HepG2 (cell line): Measurements from ENCODE around the gene AGBL1.

Source experiments
- GTF2F1 ChIP-seq: fragments of 150-350 bp; IDR thresholded peaks from 2 replicates; pipeline ENCODE4 v1.6.1; 2014; ENCODE audit warnings: low read length
- NFE2L1 ChIP-seq: sonication (generic); formaldehyde crosslinking; IDR thresholded peaks from 2 replicates; pipeline ENCODE4 v1.4.0; 2020; ENCODE audit warnings: missing genetic modification reagents, mild to moderate bottlenecking, borderline replicate concordance
- PHF20 ChIP-seq: sonication (generic); formaldehyde crosslinking; IDR thresholded peaks from 2 replicates; pipeline ENCODE4 v1.5.0; 2020; ENCODE audit warnings: mild to moderate bottlenecking, missing genetic modification reagents
- POLR2AphosphoS5 ChIP-seq: IDR thresholded peaks from 2 replicates; pipeline ENCODE4 v1.6.1; 2012; ENCODE audit warnings: low read depth, low read length
- RFX5 ChIP-seq: IDR thresholded peaks from 2 replicates; pipeline ENCODE4 v1.6.1; 2011; ENCODE audit warnings: low read depth, low read length, improper control_type of control experiment
- SRSF4 ChIP-seq: fragments of 200-400 bp; formaldehyde crosslinking; IDR thresholded peaks from one replicate; pipeline ENCODE4 v1.6.1; 2018; ENCODE audit warnings: mild to moderate bottlenecking, low read depth, low read length, moderate library complexity; ENCODE audit not compliant: poor library complexity, severe bottlenecking
- ZFP36 ChIP-seq: fragments of 150-350 bp; IDR thresholded peaks from 2 replicates; pipeline ENCODE4 v1.6.1; 2018; ENCODE audit warnings: borderline replicate concordance, low read length, low read depth; ENCODE audit not compliant: partially characterized antibody
- ZNF205 ChIP-seq: IDR thresholded peaks from 2 replicates; pipeline ENCODE4 v1.6.1; 2018; ENCODE audit warnings: missing biosample characterization, missing genetic modification reagents
- ZNF776 ChIP-seq: sonication (generic); formaldehyde crosslinking; IDR thresholded peaks from 2 replicates; pipeline ENCODE4 v1.4.0; 2020; ENCODE audit warnings: mild to moderate bottlenecking, missing genetic modification reagents
- ZSCAN22 ChIP-seq: sonication (generic); formaldehyde crosslinking; IDR thresholded peaks from 2 replicates; pipeline ENCODE4 v1.4.0; 2020; ENCODE audit warnings: mild to moderate bottlenecking, missing genetic modification reagents
- ZSCAN29 ChIP-seq: sonication (generic); formaldehyde crosslinking; conservative IDR thresholded peaks from 2 replicates; pipeline ENCODE4 v1.4.0; 2020; ENCODE audit warnings: mild to moderate bottlenecking, missing genetic modification reagents
- TF ChIP-seq, protein P1 (sequence below): sonication (generic); formaldehyde crosslinking; IDR thresholded peaks from 2 replicates; pipeline ENCODE4 v1.4.0; 2020; ENCODE audit warnings: missing genetic modification reagents
- TF ChIP-seq, protein P2 (sequence below): sonication (generic); formaldehyde crosslinking; IDR thresholded peaks from 2 replicates; pipeline ENCODE4 v1.8.0; 2022; ENCODE audit warnings: missing genetic modification reagents, mild to moderate bottlenecking, borderline replicate concordance
- TF ChIP-seq, protein P3 (sequence below): sonication (generic); formaldehyde crosslinking; IDR thresholded peaks from 2 replicates; pipeline ENCODE4 v1.5.0; 2020; ENCODE audit warnings: mild to moderate bottlenecking, missing genetic modification reagents, moderate library complexity

DNA sequence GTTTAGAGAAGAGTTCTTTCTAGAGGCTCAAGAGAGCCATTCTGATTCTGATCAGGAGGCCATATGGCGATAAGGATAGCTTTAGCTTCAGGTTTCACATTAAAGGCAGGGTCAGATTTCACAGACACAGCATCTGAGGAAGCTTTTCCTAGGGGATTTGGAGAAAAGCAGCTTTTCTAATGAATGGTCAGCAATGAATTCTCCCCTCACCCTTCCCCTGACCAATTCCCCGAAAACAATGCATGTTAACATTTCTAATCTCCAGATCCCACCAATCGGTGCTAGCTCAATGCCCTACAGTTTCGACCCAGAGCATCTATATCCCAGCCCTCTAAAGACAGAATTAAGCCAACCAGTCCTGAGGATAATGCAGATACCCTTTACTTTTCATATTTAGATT, 9.8 kb downstream of the AGBL1 start:
- no peak for TF ChIP-seq ZSCAN29 (CRISPR knock-in tag)
- TF ChIP-seq, protein P1, sequence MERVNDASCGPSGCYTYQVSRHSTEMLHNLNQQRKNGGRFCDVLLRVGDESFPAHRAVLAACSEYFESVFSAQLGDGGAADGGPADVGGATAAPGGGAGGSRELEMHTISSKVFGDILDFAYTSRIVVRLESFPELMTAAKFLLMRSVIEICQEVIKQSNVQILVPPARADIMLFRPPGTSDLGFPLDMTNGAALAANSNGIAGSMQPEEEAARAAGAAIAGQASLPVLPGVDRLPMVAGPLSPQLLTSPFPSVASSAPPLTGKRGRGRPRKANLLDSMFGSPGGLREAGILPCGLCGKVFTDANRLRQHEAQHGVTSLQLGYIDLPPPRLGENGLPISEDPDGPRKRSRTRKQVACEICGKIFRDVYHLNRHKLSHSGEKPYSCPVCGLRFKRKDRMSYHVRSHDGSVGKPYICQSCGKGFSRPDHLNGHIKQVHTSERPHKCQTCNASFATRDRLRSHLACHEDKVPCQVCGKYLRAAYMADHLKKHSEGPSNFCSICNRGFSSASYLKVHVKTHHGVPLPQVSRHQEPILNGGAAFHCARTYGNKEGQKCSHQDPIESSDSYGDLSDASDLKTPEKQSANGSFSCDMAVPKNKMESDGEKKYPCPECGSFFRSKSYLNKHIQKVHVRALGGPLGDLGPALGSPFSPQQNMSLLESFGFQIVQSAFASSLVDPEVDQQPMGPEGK (CRISPR knock-in tag) = no peak
- TF ChIP-seq, protein P2, sequence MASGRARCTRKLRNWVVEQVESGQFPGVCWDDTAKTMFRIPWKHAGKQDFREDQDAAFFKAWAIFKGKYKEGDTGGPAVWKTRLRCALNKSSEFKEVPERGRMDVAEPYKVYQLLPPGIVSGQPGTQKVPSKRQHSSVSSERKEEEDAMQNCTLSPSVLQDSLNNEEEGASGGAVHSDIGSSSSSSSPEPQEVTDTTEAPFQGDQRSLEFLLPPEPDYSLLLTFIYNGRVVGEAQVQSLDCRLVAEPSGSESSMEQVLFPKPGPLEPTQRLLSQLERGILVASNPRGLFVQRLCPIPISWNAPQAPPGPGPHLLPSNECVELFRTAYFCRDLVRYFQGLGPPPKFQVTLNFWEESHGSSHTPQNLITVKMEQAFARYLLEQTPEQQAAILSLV (CRISPR knock-in tag) = no peak
- TF ChIP-seq ZNF776 (CRISPR knock-in tag) = no peak
- no peak for TF ChIP-seq NFE2L1 (CRISPR knock-in tag)
- TF ChIP-seq, protein P3, sequence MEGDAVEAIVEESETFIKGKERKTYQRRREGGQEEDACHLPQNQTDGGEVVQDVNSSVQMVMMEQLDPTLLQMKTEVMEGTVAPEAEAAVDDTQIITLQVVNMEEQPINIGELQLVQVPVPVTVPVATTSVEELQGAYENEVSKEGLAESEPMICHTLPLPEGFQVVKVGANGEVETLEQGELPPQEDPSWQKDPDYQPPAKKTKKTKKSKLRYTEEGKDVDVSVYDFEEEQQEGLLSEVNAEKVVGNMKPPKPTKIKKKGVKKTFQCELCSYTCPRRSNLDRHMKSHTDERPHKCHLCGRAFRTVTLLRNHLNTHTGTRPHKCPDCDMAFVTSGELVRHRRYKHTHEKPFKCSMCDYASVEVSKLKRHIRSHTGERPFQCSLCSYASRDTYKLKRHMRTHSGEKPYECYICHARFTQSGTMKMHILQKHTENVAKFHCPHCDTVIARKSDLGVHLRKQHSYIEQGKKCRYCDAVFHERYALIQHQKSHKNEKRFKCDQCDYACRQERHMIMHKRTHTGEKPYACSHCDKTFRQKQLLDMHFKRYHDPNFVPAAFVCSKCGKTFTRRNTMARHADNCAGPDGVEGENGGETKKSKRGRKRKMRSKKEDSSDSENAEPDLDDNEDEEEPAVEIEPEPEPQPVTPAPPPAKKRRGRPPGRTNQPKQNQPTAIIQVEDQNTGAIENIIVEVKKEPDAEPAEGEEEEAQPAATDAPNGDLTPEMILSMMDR (CRISPR knock-in tag) = no peak
- TF ChIP-seq RFX5 = no peak
- TF ChIP-seq ZNF205 = no peak
- TF ChIP-seq ZFP36 = no peak
- TF ChIP-seq GTF2F1 = no peak
- no peak for TF ChIP-seq PHF20
- TF ChIP-seq ZSCAN22 (CRISPR knock-in tag) = no peak
- TF ChIP-seq POLR2AphosphoS5 = no peak
- TF ChIP-seq SRSF4 = no peak
